Mesothelial cell of epicardium (in vitro differentiated cells): ENCODE measurements around the gene HIGD1B. TPM values are rescaled to one million over a fixed set of nuclear protein-coding genes. Genes with fewer than 3 reads are reported as not detected.

Experiments used
- DNase-seq, 2 experiments: peaks; one replicate each; pipeline ENCODE4 v3.0.0; 2021; ENCODE audit warnings: low spot score in 2 of 2; ENCODE audit not compliant: unreplicated experiment in 2 of 2
- H3K27ac Mint-ChIP-seq: 2 replicates; pipeline ENCODE4 v1.8.0; 2021; ENCODE audit warnings: mixed read lengths
- H3K27me3 Mint-ChIP-seq: 2 replicates; pipeline ENCODE4 v1.8.0; 2021; ENCODE audit warnings: low read depth, mixed read lengths
- H3K36me3 Mint-ChIP-seq: 2 replicates; pipeline ENCODE4 v1.8.0; 2021; ENCODE audit warnings: mixed read lengths
- H3K4me1 Mint-ChIP-seq: 2 replicates; pipeline ENCODE4 v1.8.0; 2021; ENCODE audit warnings: mixed read lengths
- H3K4me3 Mint-ChIP-seq: 2 replicates; pipeline ENCODE4 v1.8.0; 2021; ENCODE audit warnings: mild to moderate bottlenecking, moderate library complexity, mixed read lengths
- H3K9me3 Mint-ChIP-seq: 2 replicates; pipeline ENCODE4 v1.8.0; 2021; ENCODE audit warnings: mixed read lengths
- CTCF ChIP-seq: fragments of 200-600 bp; sonication (generic); IDR thresholded peaks from one replicate; pipeline ENCODE4 v1.5.0; 2021; ENCODE audit warnings: antibody characterized with exemption; ENCODE audit not compliant: unreplicated experiment
- total RNA-seq: library from RNA; stranded (reverse); gene quantifications from 3 replicates; pipeline ENCODE4 v1.2.1, GENCODE V29; 2021

The HIGD1B gene
- total RNA-seq, 1 donor from 2014 or later = not detected

GRCh38 chr17:44850025-44850424, 2.3 kb downstream of the HIGD1B start:
- Mint-ChIP-seq H3K27me3 (no peaks in the 10 kb centered on the region), H3K27ac (no peak overlapping the region), H3K36me3 (peaks cover 43% of the 10 kb centered on the region), H3K9me3 (no peaks in the 10 kb centered on the region), H3K4me1 (peaks cover 3% of the 10 kb centered on the region), H3K4me3 (no peak overlapping the region)
- DNase-seq = no peak
- TF ChIP-seq CTCF = no peak

GRCh38 chr17:44850612-44851011, 2.9 kb downstream of the HIGD1B start:
- TF ChIP-seq CTCF = no peak
- Mint-ChIP-seq H3K27me3 (no peaks in the 10 kb centered on the region), H3K9me3 (no peaks in the 10 kb centered on the region), H3K36me3 (peaks cover 44% of the 10 kb centered on the region), H3K4me3 (no peak overlapping the region), H3K4me1 (peaks cover 3% of the 10 kb centered on the region), H3K27ac (no peak overlapping the region)
- DNase-seq = no peak

- peaks cover 52% of the 10 kb centered on the region for H3K36me3 Mint-ChIP-seq
Observed at GRCh38 chr17:44854192-44854591, 6.5 kb downstream of the HIGD1B start.

GRCh38 chr17:44859701-44860100, 12.0 kb downstream of the HIGD1B start:
- Mint-ChIP-seq H3K27me3 (no peaks in the 10 kb centered on the region), H3K4me3 (no peak overlapping the region), H3K4me1 (no peaks in the 10 kb centered on the region), H3K9me3 (no peaks in the 10 kb centered on the region), H3K27ac (no peak overlapping the region), H3K36me3 (peaks cover 39% of the 10 kb centered on the region)
- TF ChIP-seq CTCF = no peak
- no peak for DNase-seq

More at GRCh38 chr17:44854192-44854591, 6.5 kb downstream of the HIGD1B start:
- DNase-seq = no peak
- no peaks in the 10 kb centered on the region for H3K4me1 Mint-ChIP-seq
- H3K4me3 Mint-ChIP-seq = no peak overlapping the region
- H3K9me3 Mint-ChIP-seq = no peaks in the 10 kb centered on the region
- H3K27ac Mint-ChIP-seq = no peak overlapping the region
- no peak for TF ChIP-seq CTCF
- H3K27me3 Mint-ChIP-seq = no peaks in the 10 kb centered on the region

- no peaks in the 10 kb centered on the region for H3K4me1 Mint-ChIP-seq
- H3K36me3 Mint-ChIP-seq = peaks cover 30% of the 10 kb centered on the region
- no peak for TF ChIP-seq CTCF
- no peaks in the 10 kb centered on the region for H3K27me3 Mint-ChIP-seq
- DNase-seq = no peak
- no peak overlapping the region for H3K27ac Mint-ChIP-seq
- no peaks in the 10 kb centered on the region for H3K9me3 Mint-ChIP-seq
- no peak overlapping the region for H3K4me3 Mint-ChIP-seq
Observed at GRCh38 chr17:44862278-44862914, 14.7 kb downstream of the HIGD1B start.
